H1 (cell line): ENCODE measurements around the gene ELF4. TPM values are rescaled to one million over a fixed set of nuclear protein-coding genes. Genes with fewer than 3 reads are reported as not detected.

ENCODE experiments used
- CTCF ChIA-PET: fragments of 300-600 bp; sonication (Branson Sonifier 250); formaldehyde crosslinking; loops from one replicate; lab custom pipeline; 2021; ENCODE audit not compliant: partially characterized antibody; lab: Charles Lee
- POLR2A ChIA-PET: fragments of 300-600 bp; sonication (Branson Sonifier 250); formaldehyde crosslinking; loops from one replicate; lab custom pipeline; 2021; ENCODE audit warnings: inconsistent platforms; ENCODE audit not compliant: partially characterized antibody; lab: Charles Lee
- DNase-seq, 2 experiments: peaks; one replicate each; pipeline versions ENCODE4 v3.0.0 to v3.0.0-alpha.2; 2010 to 2022; ENCODE audit warnings: low spot score in 2 of 2, low read depth in 1 of 2, mixed read lengths in 1 of 2
- FAIRE-seq: peaks from 2 replicates; lab custom pipeline; 2011; peaks lifted over from hg19 to GRCh38; lab: Jason Lieb, UNC
- H2AFZ ChIP-seq: 2 replicates; pipeline ENCODE4 v1.8.1; 2012; ENCODE audit warnings: low read length, inconsistent platforms
- H2AK5ac ChIP-seq: 2 replicates; pipeline ENCODE4 v1.6.1; 2013; ENCODE audit warnings: low read depth, low read length
- H2BK120ac ChIP-seq: replicated peaks from 2 replicates; pipeline ENCODE3; 2013; ENCODE audit warnings: low read depth, low read length, inconsistent platforms
- H2BK12ac ChIP-seq: 2 replicates; pipeline ENCODE4 v1.6.1; 2013; ENCODE audit warnings: low read depth, low read length
- H2BK15ac ChIP-seq: 2 replicates; pipeline ENCODE4 v1.6.1; 2013; ENCODE audit warnings: low read length
- H2BK20ac ChIP-seq: 2 replicates; pipeline ENCODE4 v1.6.1; 2013; ENCODE audit warnings: low read length
- H2BK5ac ChIP-seq: 2 replicates; pipeline ENCODE4 v1.6.1; 2013; ENCODE audit warnings: low read depth, low read length
- H3K14ac ChIP-seq: 2 replicates; pipeline ENCODE4 v1.6.1; 2013; ENCODE audit warnings: inconsistent platforms; ENCODE audit not compliant: insufficient read length
- H3K18ac ChIP-seq: 2 replicates; pipeline ENCODE4 v1.6.1; 2013; ENCODE audit warnings: low read length; ENCODE audit errors: extremely low read depth
- H3K23ac ChIP-seq: 2 replicates; pipeline ENCODE4 v1.6.1; 2013; ENCODE audit warnings: inconsistent platforms; ENCODE audit not compliant: insufficient read length
- H3K23me2 ChIP-seq: 2 replicates; pipeline ENCODE4 v1.6.1; 2013; ENCODE audit warnings: low read depth, low read length
- H3K27ac ChIP-seq: 2 replicates; pipeline ENCODE4 v1.6.1; 2011; ENCODE audit warnings: low read depth, low read length, inconsistent platforms
- H3K27me3 ChIP-seq, 4 experiments: replicated peaks in 1 of 4; 1 replicate in 1 of 4; 2 replicates in 3 of 4; pipeline versions ENCODE4 v1.6.1 to v1.8.1; 2011 to 2013; ENCODE audit warnings: low read length in 3 of 4, mild to moderate bottlenecking in 3 of 4, inconsistent platforms in 2 of 4, mixed read lengths in 2 of 4, moderate library complexity in 1 of 4; ENCODE audit not compliant: control insufficient read depth in 3 of 4, insufficient read depth in 3 of 4; ENCODE audit errors: extremely low read depth in 1 of 4
- H3K36me3 ChIP-seq, 4 experiments: 2 replicates each; pipeline versions ENCODE4 v1.6.1 to v1.8.1; 2011 to 2013; ENCODE audit warnings: mild to moderate bottlenecking in 4 of 4, low read length in 3 of 4, moderate library complexity in 2 of 4, control low read depth in 1 of 4, inconsistent platforms in 1 of 4; ENCODE audit not compliant: insufficient read depth in 4 of 4, control insufficient read depth in 2 of 4
- H3K4ac ChIP-seq: replicated peaks from 2 replicates; pipeline ENCODE3; 2013; ENCODE audit warnings: low read length, low read depth, mixed read lengths, inconsistent platforms; ENCODE audit not compliant: insufficient read length
- H3K4me1 ChIP-seq, 4 experiments: replicated peaks in 1 of 4; 1 replicate in 1 of 4; 2 replicates in 3 of 4; pipeline versions ENCODE4 v1.6.1 to v1.8.1; 2011 to 2013; ENCODE audit warnings: low read length in 3 of 4, inconsistent platforms in 2 of 4, mixed read lengths in 1 of 4; ENCODE audit not compliant: insufficient read depth in 4 of 4, control insufficient read depth in 3 of 4
- H3K4me2 ChIP-seq, 2 experiments: 2 replicates each; pipeline versions ENCODE4 v1.6.1 to v1.8.1; 2011 to 2013; ENCODE audit warnings: low read depth in 2 of 2, low read length in 2 of 2, control low read depth in 1 of 2, inconsistent platforms in 1 of 2, mild to moderate bottlenecking in 1 of 2; ENCODE audit not compliant: insufficient read depth in 1 of 2
- H3K4me3 ChIP-seq, 4 experiments: fragments of 200-600, 300-600 bp in 1 of 4; sonication (generic), shearing (Covaris generic), sonication (Bioruptor Twin) in 1 of 4; 2 replicates each; pipeline versions ENCODE4 v1.5.1 to v1.8.1; 2011 to 2016; ENCODE audit warnings: low read length in 4 of 4, low read depth in 3 of 4, control low read depth in 2 of 4, inconsistent platforms in 2 of 4, mild to moderate bottlenecking in 2 of 4, mixed read lengths in 1 of 4, moderate library complexity in 1 of 4; ENCODE audit not compliant: insufficient read depth in 2 of 4; ENCODE audit errors: extremely low read depth in 1 of 4
- H3K56ac ChIP-seq: replicated peaks from 2 replicates; pipeline ENCODE3; 2013; ENCODE audit warnings: low read depth, mild to moderate bottlenecking, mixed read lengths, low read length, inconsistent platforms; ENCODE audit not compliant: insufficient read length
- H3K79me1 ChIP-seq: 2 replicates; pipeline ENCODE4 v1.6.1; 2013; ENCODE audit warnings: low read depth, low read length, control low read depth
- H3K79me2 ChIP-seq, 2 experiments: 2 replicates each; pipeline versions ENCODE4 v1.6.1 to v1.8.1; 2012 to 2013; ENCODE audit warnings: low read length in 2 of 2, mild to moderate bottlenecking in 2 of 2, inconsistent platforms in 1 of 2; ENCODE audit not compliant: insufficient read depth in 2 of 2, control insufficient read depth in 1 of 2
- H3K9ac ChIP-seq, 4 experiments: replicated peaks in 1 of 4; 1 replicate in 1 of 4; 2 replicates in 3 of 4; pipeline versions ENCODE4 v1.6.1 to v1.8.1; 2011 to 2013; ENCODE audit warnings: low read depth in 3 of 4, low read length in 3 of 4, control low read depth in 2 of 4, mild to moderate bottlenecking in 2 of 4, moderate library complexity in 2 of 4, inconsistent platforms in 1 of 4; ENCODE audit errors: extremely low read depth in 1 of 4
- H3K9me3 ChIP-seq, 2 experiments: 2 replicates each; pipeline versions ENCODE4 v1.6.1 to v1.8.1; 2012 to 2013; ENCODE audit warnings: mild to moderate bottlenecking in 2 of 2, moderate library complexity in 2 of 2, control low read depth in 1 of 2, inconsistent platforms in 1 of 2, low read depth in 1 of 2, low read length in 1 of 2, mixed read lengths in 1 of 2; ENCODE audit not compliant: insufficient read depth in 2 of 2
- H4K20me1 ChIP-seq, 2 experiments: replicated peaks in 1 of 2; 2 replicates each; pipeline versions ENCODE3 to v1.8.1; 2011 to 2013; ENCODE audit warnings: inconsistent platforms in 2 of 2, low read length in 2 of 2, mild to moderate bottlenecking in 1 of 2; ENCODE audit not compliant: insufficient read depth in 2 of 2, control insufficient read depth in 1 of 2
- H4K5ac ChIP-seq: 2 replicates; pipeline ENCODE4 v1.6.1; 2013; ENCODE audit warnings: low read length, low read depth, mixed read lengths, inconsistent platforms; ENCODE audit not compliant: insufficient read length
- H4K8ac ChIP-seq: 2 replicates; pipeline ENCODE4 v1.8.0; 2013; ENCODE audit warnings: mild to moderate bottlenecking, moderate library complexity, low read length, inconsistent platforms; ENCODE audit not compliant: insufficient read depth; ENCODE audit errors: extremely low read depth
- H4K91ac ChIP-seq: replicated peaks from 2 replicates; pipeline ENCODE3; 2013; ENCODE audit warnings: low read length, mixed read lengths, inconsistent platforms; ENCODE audit not compliant: insufficient read length
- CBX8 ChIP-seq: fragments of 300-800, 300-1000 bp; sonication (generic); IDR thresholded peaks from 2 replicates; pipeline ENCODE4 v1.7.1; 2016; ENCODE audit warnings: low read depth, low read length, borderline replicate concordance
- CEBPB ChIP-seq: IDR thresholded peaks from 2 replicates; pipeline ENCODE4 v1.6.1; 2012; ENCODE audit warnings: low read depth, low read length
- JUN ChIP-seq: IDR thresholded peaks from 2 replicates; pipeline ENCODE4 v1.6.1; 2011; ENCODE audit warnings: low read depth, mild to moderate bottlenecking, improper control_type of control experiment, low read length
- MAX ChIP-seq: IDR thresholded peaks from 2 replicates; pipeline ENCODE4 v1.6.1; 2012; ENCODE audit warnings: inconsistent platforms
- SP4 ChIP-seq: IDR thresholded peaks from 2 replicates; pipeline ENCODE4 v1.6.1; 2012; ENCODE audit warnings: low read length, inconsistent platforms
- TAF7 ChIP-seq: optimal IDR thresholded peaks from 2 replicates; pipeline ENCODE3; 2011; ENCODE audit warnings: low read depth, mild to moderate bottlenecking, inconsistent platforms, low read length, moderate library complexity, borderline replicate concordance
- USF2 ChIP-seq: IDR thresholded peaks from 2 replicates; pipeline ENCODE4 v1.6.1; 2011; ENCODE audit warnings: low read length, improper control_type of control experiment
- WGBS, 2 experiments: shearing (Covaris generic) in 1 of 2; methylation state at CpG; one replicate each; pipeline versions ENCODE4 v1.1.6 to v1.1.7; 2013 to 2015; ENCODE audit warnings: low lambda C conversion rate in 2 of 2, mixed read lengths in 2 of 2, inconsistent platforms in 1 of 2, low coverage in 1 of 2, missing lambda C conversion rate in 1 of 2; ENCODE audit not compliant: insufficient replicate concordance in 2 of 2, insufficient coverage in 1 of 2, insufficient read length in 1 of 2; ENCODE audit errors: extremely low coverage in 1 of 2, missing lambda C conversion rate in 1 of 2; 5-methylcytosine and 5-hydroxymethylcytosine counted together
- polyA plus RNA-seq, 7 experiments: library from polyadenylated mRNA; depleted of rRNA in 3 of 7; stranded (reverse) in 5 of 7; unstranded in 2 of 7; fragments of >200 nt in 5 of 7; fragments of 200-250 nt in 2 of 7; gene quantifications; 1 replicate in 5 of 7; 2 replicates in 1 of 7; 4 replicates in 1 of 7; pipeline versions ENCODE4 v1.2.1 to v1.2.3, GENCODE V29; 2011 to 2013; ENCODE audit warnings: missing spikeins in 2 of 7, mixed read lengths in 2 of 7
- total RNA-seq: library from RNA; stranded (reverse); fragmentation: NEBNext Ultra II Directional; extraction: Animal tissue kit (Norgen Biotek cat#: 25700); gene quantifications from 2 replicates; pipeline ENCODE4 v1.2.1, GENCODE V29; 2021

ELF4 gene
- total and polyA plus RNA-seq, 2 of the 8 experiments (the other 6 are each of a cell fraction or from before 2014, with no cell fraction given): 1.8 to 2.0 TPM

- Histone ChIP-seq H2AFZ (no peak overlapping the region), H2BK20ac (no peak overlapping the region), H4K5ac (no peak overlapping the region), H3K9ac (no peak overlapping the region), H2BK15ac (no peak overlapping the region), H3K27ac (no peak overlapping the region), H3K56ac (no peak overlapping the region), H3K79me1 (no peaks in the 10 kb centered on the region), H3K4ac (no peak overlapping the region), H3K23ac (no peak overlapping the region), H3K36me3 (no peaks in the 10 kb centered on the region), H4K20me1 (no peaks in the 10 kb centered on the region), H3K14ac (no peak overlapping the region), H2BK5ac (no peak overlapping the region), H2AK5ac (no peak overlapping the region), H3K4me1 (peaks cover 0 to 5% (median under 1%) of the 10 kb centered on the region in 4 experiments; a peak in 2 of 7 replicates), H3K27me3 (no peaks in the 10 kb centered on the region), H2BK12ac (no peak overlapping the region), H3K4me3 (no peak overlapping the region), H3K4me2 (no peak overlapping the region), H4K91ac (no peak overlapping the region), H2BK120ac (no peak overlapping the region), H3K9me3 (no peaks in the 10 kb centered on the region), H3K79me2 (no peaks in the 10 kb centered on the region), H3K18ac (no peak overlapping the region), H4K8ac (no peak overlapping the region), H3K23me2 (no peaks in the 10 kb centered on the region)
- ChIA-PET POLR2A (no interaction called here), CTCF (interaction anchor here (0.9 to 1.7 kb wide), 4 partner anchors 11 to 25 kb away, joined by 3 to 5 read pairs (median 3); no protein-coding TSS in a partner anchor)
- no peak for DNase-seq
- 87% methylated on average over 6 of the region's 6 CpGs; no CpG with 5 or more reads in 1 of the 2 experiments for WGBS, 2 experiments
- no peak for FAIRE-seq
- TF ChIP-seq TAF7: no peak
- no peak for TF ChIP-seq CBX8
- TF ChIP-seq CEBPB: no peak
- no peak for TF ChIP-seq MAX
- TF ChIP-seq USF2: no peak
- no peak for TF ChIP-seq SP4
- no peak for TF ChIP-seq JUN
These were observed 14.9 kb downstream of the ELF4 start for GRCh38 chrX:130095249-130096030.
